ENCODE data around the gene ELF2.
"Not testable (repeated sequence)": the region's sequence is repeated elsewhere in the genome, so short reads cannot be mapped to it uniquely, and the experiment has no call there.

Gene ELF2

GRCh38 chr4:139144911-139145551 lies 32.0 kb downstream of the ELF2 start:
- no peak overlapping the region for H3K4me3 ChIP-seq (ENCODE audit: low read depth, low read length)

DNA sequence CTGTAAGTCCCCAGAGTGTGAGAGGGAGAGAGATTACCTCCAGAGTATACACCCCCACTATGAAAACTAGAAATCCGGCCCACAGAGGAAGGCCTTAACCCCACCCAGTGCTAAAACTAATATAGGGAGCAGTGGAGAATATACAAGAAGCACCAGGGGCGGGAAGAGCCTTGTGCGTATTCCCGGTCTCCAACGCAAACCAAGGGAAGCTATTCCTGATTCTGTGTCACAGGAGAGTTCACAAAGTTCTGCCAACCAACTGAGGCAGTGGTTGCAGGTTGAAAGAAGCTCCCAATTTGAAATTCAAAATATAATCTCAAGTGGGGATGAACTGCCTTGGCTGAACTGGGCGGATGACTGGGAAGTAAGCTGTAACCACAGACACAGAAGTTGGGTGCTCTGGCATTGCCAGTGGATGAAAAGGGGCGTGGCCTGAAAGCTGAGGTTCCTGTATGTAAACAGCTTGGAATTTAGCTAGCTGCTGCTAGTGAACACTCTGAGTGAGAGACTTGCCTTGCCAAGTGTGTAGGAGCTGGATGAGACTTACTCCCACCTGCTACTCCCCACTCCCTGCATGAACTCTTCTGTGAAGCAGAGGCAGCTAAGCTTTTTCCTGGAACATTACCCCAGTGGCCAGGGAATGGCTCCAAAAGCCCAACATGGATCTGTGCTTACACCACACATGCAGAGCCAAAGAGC lies 32.7 kb downstream of the ELF2 start:
- H3K4me3 ChIP-seq (ENCODE audit: low read depth, low read length) = no peak overlapping the region

DNA sequence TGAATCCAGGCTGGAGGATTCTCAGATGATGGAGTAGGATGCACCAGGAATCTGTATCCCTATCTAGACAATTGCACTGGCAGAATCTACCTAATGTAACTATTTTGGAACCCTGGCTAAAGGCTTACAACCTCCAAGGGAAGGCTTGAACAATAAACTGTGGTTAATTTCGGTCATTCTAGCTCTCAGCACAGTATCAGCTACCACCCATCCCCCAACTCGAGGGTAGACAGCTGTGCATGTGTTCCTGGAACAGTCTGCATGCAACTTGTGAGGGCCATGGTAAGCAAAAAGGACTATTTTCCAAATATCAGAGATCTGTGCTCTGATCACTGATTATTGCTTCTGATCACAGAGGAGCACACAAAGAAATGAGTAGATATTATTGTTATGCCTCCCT lies 34.0 kb downstream of the ELF2 start:
- no peak overlapping the region for H3K4me3 ChIP-seq (ENCODE audit: low read depth, low read length)

DNA sequence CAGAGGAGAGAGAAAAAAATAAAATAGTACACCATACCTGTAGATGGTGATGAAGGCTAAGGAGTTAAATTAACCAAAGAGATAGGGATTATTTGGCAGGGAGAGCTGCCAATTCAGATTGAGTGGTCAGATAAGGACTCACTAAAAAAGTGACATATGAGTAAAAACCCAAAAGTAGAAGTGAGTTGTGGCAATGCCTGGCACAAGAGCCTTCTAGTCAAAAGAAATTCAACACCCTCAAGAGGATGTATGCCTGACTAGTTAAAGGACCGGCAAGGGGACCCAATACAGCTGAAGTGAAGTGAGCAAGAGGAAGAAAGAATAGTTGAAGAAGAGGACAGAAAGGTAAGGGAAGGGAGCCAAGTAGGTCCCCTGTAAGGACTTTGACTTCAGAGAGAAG lies 34.9 kb downstream of the ELF2 start:
- H3K4me3 ChIP-seq (ENCODE audit: low read depth, low read length) = no peak overlapping the region

DNA sequence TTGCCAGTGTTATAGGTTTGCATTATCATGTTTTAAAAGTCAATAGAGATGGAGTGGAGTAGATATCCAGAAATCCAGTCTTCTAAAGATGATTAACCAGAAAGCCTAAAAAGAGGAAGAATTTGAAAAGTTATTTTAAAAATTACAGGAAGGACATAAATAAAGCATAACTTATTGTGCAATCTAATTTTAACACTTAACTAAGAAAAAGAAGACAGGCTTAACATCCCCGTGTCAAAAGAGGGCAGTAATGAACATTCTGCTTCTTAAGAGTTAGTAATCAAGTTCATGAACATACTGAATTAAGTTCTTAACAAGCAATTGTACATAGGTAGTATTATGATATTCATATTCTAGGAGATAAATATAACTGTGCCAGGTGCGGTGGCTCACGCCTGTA lies 39.3 kb downstream of the ELF2 start:
- no peak overlapping the region for H3K4me3 ChIP-seq (ENCODE audit: low read depth, low read length)

DNA sequence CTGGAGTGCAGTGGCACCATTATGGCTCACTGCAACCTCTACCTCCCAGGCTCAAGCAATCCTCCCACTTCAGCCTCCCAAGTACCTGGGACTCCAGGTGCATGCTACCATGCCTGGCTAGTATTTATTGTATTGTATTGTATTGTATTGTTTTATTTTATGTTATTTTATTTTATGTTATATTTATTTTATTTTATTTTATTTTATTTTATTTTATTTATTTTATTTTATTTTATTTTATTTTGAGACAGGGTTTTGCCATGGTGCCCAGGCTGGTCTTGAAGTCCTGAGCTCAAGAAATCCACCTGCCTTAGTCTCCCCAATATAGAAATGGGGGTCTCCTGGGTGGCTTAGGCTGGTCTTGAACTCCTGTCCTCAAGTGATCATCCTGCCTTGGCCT lies 42.6 kb downstream of the ELF2 start:
- H3K4me3 ChIP-seq (ENCODE audit: low read depth, low read length) = no peak overlapping the region

- no peak overlapping the region for H3K4me3 ChIP-seq (ENCODE audit: low read depth, low read length)
Measured at GRCh38 chr4:139131209-139131870, 45.7 kb downstream of the ELF2 start.

DNA sequence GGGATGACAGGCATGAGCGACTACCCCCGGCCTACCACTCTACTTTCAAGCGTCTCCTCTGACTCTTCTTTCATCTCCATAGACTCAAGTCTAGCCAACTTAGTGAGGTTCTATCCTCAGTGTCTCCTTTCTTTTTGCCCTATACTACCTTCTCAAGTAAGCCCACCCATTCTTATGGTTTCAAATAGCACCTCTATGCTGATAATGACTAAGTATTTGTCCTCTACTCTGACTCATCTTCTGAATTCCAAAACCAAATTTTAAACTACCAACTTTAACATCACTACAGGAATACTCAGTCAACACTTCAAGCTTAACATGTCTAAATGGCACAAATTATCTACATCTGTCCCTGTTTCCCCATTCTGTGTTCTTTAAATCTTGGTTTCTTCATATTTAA lies 47.8 kb downstream of the ELF2 start:
- H3K4me3 ChIP-seq (ENCODE audit: low read depth, low read length) = no peak overlapping the region

- H3K4me3 ChIP-seq (ENCODE audit: low read depth, low read length) = no peak overlapping the region
Measured at GRCh38 chr4:139126898-139127297, 50.1 kb downstream of the ELF2 start.

DNA sequence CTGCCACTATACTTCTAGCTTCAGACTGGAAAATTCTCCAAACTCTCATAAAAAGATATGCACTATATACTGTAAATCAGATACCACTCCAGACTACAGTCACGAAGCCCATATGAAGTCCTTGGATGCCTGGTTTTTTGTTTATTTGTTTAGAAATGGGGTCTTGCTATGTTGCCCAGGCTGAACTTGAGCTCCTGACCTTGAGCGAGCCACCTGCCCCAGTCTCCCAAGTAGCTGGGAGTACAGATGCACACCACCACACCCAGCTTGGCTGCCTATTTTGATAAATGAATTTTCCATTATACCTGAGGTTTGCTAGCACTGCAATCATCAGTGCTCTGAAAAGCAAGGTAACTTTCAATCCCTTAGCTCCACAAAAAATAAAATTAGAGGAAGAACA lies 53.1 kb downstream of the ELF2 start:
- no peak overlapping the region for H3K4me3 ChIP-seq (ENCODE audit: low read depth, low read length)

GRCh38 chr4:139118365-139118764 lies 58.7 kb downstream of the ELF2 start:
- no peak overlapping the region for H3K4me3 ChIP-seq (ENCODE audit: low read depth, low read length)

- H3K4me3 ChIP-seq (ENCODE audit: low read depth, low read length) = no peak overlapping the region
Measured at GRCh38 chr4:139115226-139115625, 61.8 kb downstream of the ELF2 start.

DNA sequence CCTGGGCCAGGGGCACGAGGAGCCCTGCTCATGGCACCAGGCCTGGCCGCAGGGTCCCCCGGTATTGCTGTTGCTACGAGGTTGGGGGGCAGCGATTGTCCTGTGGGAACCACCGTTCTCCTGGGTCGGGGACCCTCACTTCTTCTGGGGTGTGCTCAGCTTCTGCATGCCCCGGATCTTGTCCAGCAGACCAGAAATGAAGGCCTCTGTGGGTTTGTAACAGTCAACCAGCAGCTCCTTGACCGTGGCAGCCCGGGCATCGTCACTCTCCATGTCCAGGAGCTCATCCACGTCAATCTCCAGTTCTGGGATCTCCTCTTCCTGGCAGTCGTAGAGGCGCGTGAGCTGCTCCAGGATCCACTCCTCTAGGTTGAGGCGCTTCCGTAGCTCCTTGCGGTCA lies 62.2 kb downstream of the ELF2 start:
- H3K4me3 ChIP-seq (ENCODE audit: low read depth, low read length) = not testable (repeated sequence)

DNA sequence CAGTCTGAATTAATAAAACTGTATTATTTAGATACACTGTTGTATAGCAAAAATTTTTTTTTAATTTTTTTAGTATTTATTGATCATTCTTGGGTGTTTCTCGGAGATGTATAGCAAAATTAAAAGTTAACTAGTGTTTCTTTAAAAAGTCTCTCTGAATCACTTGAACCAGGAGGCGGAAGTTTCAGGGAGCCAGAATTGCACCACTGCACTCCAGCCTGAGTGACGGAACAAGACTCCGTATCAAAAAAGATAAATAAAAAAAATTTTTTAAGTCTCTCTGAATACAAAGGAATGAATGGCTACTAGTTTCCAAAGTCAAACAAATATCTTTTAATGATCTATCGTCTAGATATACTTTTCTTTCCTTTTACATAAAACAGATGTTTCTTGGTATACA lies 64.4 kb downstream of the ELF2 start:
- H3K4me3 ChIP-seq (ENCODE audit: low read depth, low read length) = no peak overlapping the region

DNA sequence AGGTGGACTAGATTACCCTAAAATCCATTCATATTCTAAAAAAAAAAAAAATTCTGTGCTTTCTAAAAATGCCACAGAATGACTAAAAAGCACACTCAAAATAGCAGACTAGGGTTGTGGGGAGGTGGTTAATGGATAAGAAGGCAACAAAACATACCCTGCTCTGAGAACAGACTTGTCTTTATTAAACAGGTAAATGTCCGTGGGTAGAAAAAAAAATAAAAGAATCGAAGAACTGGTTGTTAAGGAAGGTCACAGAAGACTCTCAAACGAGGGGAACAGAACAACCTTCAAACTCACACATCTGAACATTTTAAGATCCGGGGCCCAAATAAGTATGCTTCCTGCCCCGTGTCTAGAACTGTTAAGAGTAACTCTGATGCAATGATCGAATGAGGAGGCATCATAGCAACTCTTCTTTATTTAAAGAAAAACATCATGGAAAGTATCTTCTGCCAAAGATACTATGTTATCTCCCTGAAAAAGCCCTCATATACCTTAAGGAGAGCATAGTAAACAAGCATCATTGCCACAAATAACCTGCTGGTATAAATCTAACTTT lies 68.4 kb downstream of the ELF2 start:
- no peak overlapping the region for H3K4me3 ChIP-seq (ENCODE audit: low read depth, low read length)

- H3K4me3 ChIP-seq (ENCODE audit: low read depth, low read length) = no peak overlapping the region
Measured at GRCh38 chr4:139099366-139099982, 77.5 kb downstream of the ELF2 start.

- no peak overlapping the region for H3K4me3 ChIP-seq (ENCODE audit: low read depth, low read length)
Measured at GRCh38 chr4:139092271-139092670, 84.7 kb downstream of the ELF2 start.

GRCh38 chr4:139085141-139085540 lies 91.9 kb downstream of the ELF2 start:
- H3K4me3 ChIP-seq (ENCODE audit: low read depth, low read length) = peak overlapping the region; percentile 84

DNA sequence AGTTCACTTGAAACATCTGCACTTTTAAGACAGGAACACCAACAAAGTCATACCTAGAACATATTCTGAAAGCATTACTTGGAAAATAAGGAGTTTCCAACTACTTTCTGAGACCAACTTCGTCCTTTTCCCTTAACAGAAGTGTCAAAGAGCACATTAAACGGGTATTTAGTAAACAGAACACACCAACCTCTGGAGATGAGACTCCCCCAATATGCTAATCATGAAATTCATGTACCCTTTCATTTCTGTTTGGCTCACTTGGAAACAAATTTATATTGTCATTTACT lies 92.3 kb downstream of the ELF2 start:
- peak overlapping the region; percentile 84 for H3K4me3 ChIP-seq (ENCODE audit: low read depth, low read length)

DNA sequence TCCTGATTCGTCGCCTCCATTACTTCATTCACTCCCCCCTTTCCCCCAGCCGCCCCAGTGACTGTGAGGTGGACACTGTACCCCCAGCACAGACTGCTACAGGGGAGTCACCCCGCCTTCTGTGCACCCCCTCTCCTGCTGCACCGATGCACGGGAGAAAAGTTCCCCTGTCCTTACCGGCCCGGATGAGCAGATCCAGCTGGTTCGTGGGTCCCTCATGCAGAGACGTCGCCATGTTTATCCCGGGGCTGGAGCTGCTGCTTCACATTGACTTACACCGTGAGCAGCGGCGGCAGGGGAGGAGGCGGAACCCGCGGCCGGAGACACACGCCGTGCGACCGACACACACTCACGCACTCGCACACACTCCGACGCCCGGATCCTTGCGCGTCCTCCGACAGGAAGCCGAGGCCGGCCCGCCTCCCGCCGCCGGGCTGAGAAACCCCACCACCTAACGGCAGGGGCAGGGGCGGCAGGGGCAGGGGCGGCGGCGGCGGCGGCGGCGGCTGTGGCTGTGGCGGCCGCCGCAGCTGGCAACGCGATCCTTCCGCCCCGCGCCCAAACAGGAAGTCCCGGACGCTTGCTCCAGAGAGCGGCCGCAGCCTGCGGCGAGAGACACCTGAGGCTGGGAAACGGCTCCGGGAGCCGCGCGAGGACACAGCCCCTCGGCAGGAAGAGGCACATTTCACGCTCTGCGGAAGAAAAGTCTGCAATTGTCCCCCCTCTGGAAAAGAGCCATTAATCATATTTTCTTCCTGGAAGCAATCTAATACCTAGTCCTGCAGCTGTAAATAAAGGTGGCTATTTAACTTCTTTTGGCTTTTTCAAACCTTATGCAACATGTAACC lies 92.8 kb downstream of the ELF2 start:
- H3K4me3 ChIP-seq (ENCODE audit: low read depth, low read length) = peak overlapping the region; percentile 95

- peak overlapping the region; percentile 95 for H3K4me3 ChIP-seq (ENCODE audit: low read depth, low read length)
Measured at GRCh38 chr4:139083607-139083955, 93.4 kb downstream of the ELF2 start.
